ENCODE measurements around the gene NRN1.
A peak's percentile ranks its signal among the peaks of the same experiment; 100 is the strongest.

NRN1 gene

DNA sequence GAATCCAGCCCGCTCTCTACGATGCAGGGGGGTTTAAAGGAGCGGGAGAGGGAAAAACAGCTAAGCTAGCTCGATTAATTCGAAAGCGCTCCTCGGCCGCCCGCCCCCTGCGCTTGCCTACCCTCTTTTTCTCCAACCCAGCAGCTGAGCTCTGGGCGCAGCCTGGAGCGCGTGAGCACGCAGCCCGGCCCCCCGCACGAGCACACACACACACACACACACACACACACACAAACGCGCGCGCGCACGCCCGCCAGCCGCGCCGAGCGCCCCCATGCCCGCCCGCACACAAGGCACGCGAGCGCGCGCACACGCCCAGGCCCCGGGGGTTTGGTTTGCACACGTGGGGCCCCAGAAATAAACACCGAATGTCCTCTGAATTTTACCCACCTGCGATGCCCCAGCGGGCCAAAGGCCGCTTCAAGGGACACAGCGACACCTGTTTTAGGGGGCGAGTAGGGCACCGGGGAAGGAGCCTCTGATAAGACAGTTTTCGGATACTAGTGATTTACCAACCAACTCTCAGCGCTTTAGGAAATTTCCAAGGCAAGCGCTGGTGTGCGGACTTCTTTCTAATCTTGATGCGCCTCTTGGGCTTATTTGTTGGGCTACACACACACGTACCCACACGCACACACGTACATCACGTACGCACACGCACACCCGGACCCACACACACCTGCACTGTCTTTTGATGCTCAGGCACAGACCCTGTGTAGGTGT is 802 bp upstream of the NRN1 start:
- Histone ChIP-seq H2BK15ac (ENCODE audit: low read depth, poor library complexity, severe bottlenecking) (no peak overlapping the region), H3K4me2 (ENCODE audit: low read length, poor library complexity, severe bottlenecking) (peak overlapping the region; percentile 29), H2AFZ (ENCODE audit: low read depth, low read length) (no peak overlapping the region), H3K4me3 (ENCODE audit: insufficient read depth in 1 of 2, low read depth in 1 of 2, low read length in 2 of 2) (peak overlapping the region; percentile 21 to 81), H2BK120ac (ENCODE audit: low read depth, low read length) (no peak overlapping the region), H3K9ac (ENCODE audit: low read length) (peak overlapping the region; percentile 90), H4K91ac (ENCODE audit: low read length) (no peak overlapping the region), H2BK12ac (ENCODE audit: low read length in 2 of 2) (no peak overlapping the region), H3K4ac (ENCODE audit: low read depth in 1 of 2, low read length in 2 of 2) (no peak overlapping the region), H2BK5ac (ENCODE audit: low read depth, low read length, poor library complexity, severe bottlenecking) (no peak overlapping the region), H3K4me1 (ENCODE audit: control insufficient read depth, insufficient read depth, low read depth, low read length) (peaks cover 30% of the 10 kb centered on the region), H3K27me3 (ENCODE audit: control insufficient read depth in 1 of 2, insufficient read depth in 1 of 2, low read length in 2 of 2) (peaks cover 61 to 73% of the 10 kb centered on the region in 2 experiments), H3K14ac (ENCODE audit: low read length in 2 of 2) (no peak overlapping the region), H3K18ac (ENCODE audit: low read depth in 1 of 2, low read length in 2 of 2) (no peak overlapping the region), H4K8ac (ENCODE audit: low read length) (no peak overlapping the region), H2AK5ac (ENCODE audit: low read length, severe bottlenecking) (no peak overlapping the region), H3K79me1 (replicated peaks; ENCODE audit: low read length, poor library complexity, severe bottlenecking) (no peaks in the 10 kb centered on the region), H3K23ac (ENCODE audit: low read length in 2 of 2) (no peak overlapping the region), H3K27ac (ENCODE audit: low read length, poor library complexity, severe bottlenecking) (no peak overlapping the region), H3K9me3 (ENCODE audit: control insufficient read depth, low read length) (no peaks in the 10 kb centered on the region), H3K36me3 (ENCODE audit: control insufficient read depth in 1 of 2, insufficient read depth in 2 of 2, low read depth in 1 of 2, low read length in 2 of 2) (no peaks in the 10 kb centered on the region)
- WGBS = 6% methylated on average over 53 of the region's 57 CpGs
- DNase-seq = no peak

DNA sequence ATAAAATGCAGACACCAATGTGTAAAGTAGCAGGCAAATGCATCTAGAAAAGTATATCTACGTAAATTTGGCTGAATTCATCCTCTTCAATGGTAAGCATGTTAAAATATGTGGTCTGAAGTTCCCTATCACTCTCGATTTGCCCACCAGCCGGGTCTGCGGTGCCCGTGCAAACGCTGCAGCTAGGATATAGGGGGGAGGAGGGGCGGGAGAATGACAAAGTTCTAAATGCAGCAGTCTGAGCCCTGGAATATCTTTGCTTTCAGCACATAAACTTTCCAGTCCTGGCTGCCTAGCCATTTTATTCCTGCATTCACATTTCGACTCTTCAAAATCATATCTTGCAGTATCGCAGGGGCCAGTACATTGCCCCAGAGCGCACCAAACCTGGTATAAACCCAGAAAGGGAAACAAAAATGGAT is 708 bp downstream of the NRN1 start:
- Histone ChIP-seq H3K4ac (ENCODE audit: low read depth in 1 of 2, low read length in 2 of 2) (no peak overlapping the region), H2BK15ac (ENCODE audit: low read depth, poor library complexity, severe bottlenecking) (no peak overlapping the region), H3K4me2 (ENCODE audit: low read length, poor library complexity, severe bottlenecking) (no peak overlapping the region), H3K4me3 (ENCODE audit: insufficient read depth in 1 of 2, low read depth in 1 of 2, low read length in 2 of 2) (peak overlapping the region in 1 of 2 experiments; percentile 81), H4K8ac (ENCODE audit: low read length) (no peak overlapping the region), H3K27ac (ENCODE audit: low read length, poor library complexity, severe bottlenecking) (no peak overlapping the region), H3K36me3 (ENCODE audit: control insufficient read depth in 1 of 2, insufficient read depth in 2 of 2, low read depth in 1 of 2, low read length in 2 of 2) (peaks cover 0 to 7% of the 10 kb centered on the region in 2 experiments), H3K9ac (ENCODE audit: low read length) (peak overlapping the region; percentile 90), H4K91ac (ENCODE audit: low read length) (no peak overlapping the region), H2BK120ac (ENCODE audit: low read depth, low read length) (no peak overlapping the region), H3K27me3 (ENCODE audit: control insufficient read depth in 1 of 2, insufficient read depth in 1 of 2, low read length in 2 of 2) (peaks cover 66 to 89% of the 10 kb centered on the region in 2 experiments), H3K23ac (ENCODE audit: low read length in 2 of 2) (no peak overlapping the region), H2AFZ (ENCODE audit: low read depth, low read length) (no peak overlapping the region), H2BK12ac (ENCODE audit: low read length in 2 of 2) (no peak overlapping the region), H3K18ac (ENCODE audit: low read depth in 1 of 2, low read length in 2 of 2) (no peak overlapping the region), H3K79me1 (replicated peaks; ENCODE audit: low read length, poor library complexity, severe bottlenecking) (no peaks in the 10 kb centered on the region), H3K4me1 (ENCODE audit: control insufficient read depth, insufficient read depth, low read depth, low read length) (peaks cover 34% of the 10 kb centered on the region), H2BK5ac (ENCODE audit: low read depth, low read length, poor library complexity, severe bottlenecking) (no peak overlapping the region), H3K14ac (ENCODE audit: low read length in 2 of 2) (no peak overlapping the region), H3K9me3 (ENCODE audit: control insufficient read depth, low read length) (no peaks in the 10 kb centered on the region), H2AK5ac (ENCODE audit: low read length, severe bottlenecking) (no peak overlapping the region)
- 14% methylated on average over 4 of the region's 10 CpGs for WGBS
- DNase-seq = no peak

DNA sequence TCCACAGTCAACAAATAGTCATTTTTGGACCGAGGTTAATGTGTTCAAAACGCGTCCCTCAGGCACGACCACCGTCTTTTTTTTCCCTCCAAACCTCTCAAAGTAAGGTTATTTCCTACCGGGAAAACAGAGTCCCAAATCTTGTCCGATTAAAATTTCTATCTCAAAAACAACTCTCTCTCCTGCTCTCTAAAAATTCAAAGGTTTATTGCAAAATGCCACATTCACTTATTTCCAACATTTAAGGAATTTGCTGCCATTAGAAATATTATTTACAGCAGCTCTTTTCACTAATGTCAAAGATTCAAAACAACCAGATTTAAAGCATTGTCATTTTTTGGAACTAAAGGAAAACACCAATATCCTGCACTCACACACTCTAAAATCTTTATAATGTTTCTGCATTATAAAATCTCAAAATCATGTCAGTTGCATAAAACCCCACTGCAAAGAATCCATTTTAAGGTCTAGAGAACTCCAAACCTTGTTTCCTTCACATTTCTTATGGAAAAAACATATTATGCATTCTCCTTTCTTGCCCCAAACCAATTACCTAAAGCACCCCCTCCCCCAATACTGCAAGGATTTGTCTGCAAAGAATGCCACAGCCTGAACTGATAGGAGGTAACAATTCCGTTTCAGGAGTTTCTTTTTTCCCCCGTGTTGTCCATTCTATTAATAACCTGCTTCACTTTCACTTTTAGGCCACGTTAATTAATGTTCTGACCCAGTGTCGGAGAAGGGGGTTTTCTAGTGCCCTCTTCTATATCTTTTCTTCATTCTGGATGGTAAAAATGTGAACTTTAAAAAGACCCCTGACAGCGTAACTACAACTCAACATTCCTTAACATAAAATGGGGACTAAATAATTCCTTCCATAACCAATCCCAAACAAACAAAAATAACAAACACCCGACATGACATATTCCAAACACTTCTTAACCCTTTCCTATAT is 1.4 kb downstream of the NRN1 start:
- no peak overlapping the region for H3K27ac ChIP-seq (ENCODE audit: low read length, poor library complexity, severe bottlenecking)
- H4K91ac ChIP-seq (ENCODE audit: low read length) = no peak overlapping the region
- H2BK5ac ChIP-seq (ENCODE audit: low read depth, low read length, poor library complexity, severe bottlenecking) = no peak overlapping the region
- no peak overlapping the region for H2AK5ac ChIP-seq (ENCODE audit: low read length, severe bottlenecking)
- WGBS = 11% methylated on average over 12 of the region's 13 CpGs
- H2BK120ac ChIP-seq (ENCODE audit: low read depth, low read length) = no peak overlapping the region
- H2BK15ac ChIP-seq (ENCODE audit: low read depth, poor library complexity, severe bottlenecking) = no peak overlapping the region
- no peak overlapping the region for H3K18ac ChIP-seq (ENCODE audit: low read depth in 1 of 2, low read length in 2 of 2)
- H3K4me3 ChIP-seq (ENCODE audit: insufficient read depth in 1 of 2, low read depth in 1 of 2, low read length in 2 of 2) = peak overlapping the region in 1 of 2 experiments; percentile 81
- H3K4ac ChIP-seq (ENCODE audit: low read depth in 1 of 2, low read length in 2 of 2) = no peak overlapping the region
- peaks cover 0 to 7% of the 10 kb centered on the region in 2 experiments for H3K36me3 ChIP-seq (ENCODE audit: control insufficient read depth in 1 of 2, insufficient read depth in 2 of 2, low read depth in 1 of 2, low read length in 2 of 2)
- peaks cover 67 to 95% of the 10 kb centered on the region in 2 experiments for H3K27me3 ChIP-seq (ENCODE audit: control insufficient read depth in 1 of 2, insufficient read depth in 1 of 2, low read length in 2 of 2)
- H3K14ac ChIP-seq (ENCODE audit: low read length in 2 of 2) = no peak overlapping the region
- H3K9me3 ChIP-seq (ENCODE audit: control insufficient read depth, low read length) = no peaks in the 10 kb centered on the region
- H2BK12ac ChIP-seq (ENCODE audit: low read length in 2 of 2) = no peak overlapping the region
- H3K9ac ChIP-seq (ENCODE audit: low read length) = peak overlapping the region; percentile 90
- no peak for DNase-seq
- no peak overlapping the region for H2AFZ ChIP-seq (ENCODE audit: low read depth, low read length)
- H3K79me1 ChIP-seq (replicated peaks; ENCODE audit: low read length, poor library complexity, severe bottlenecking) = no peaks in the 10 kb centered on the region
- no peak overlapping the region for H3K4me2 ChIP-seq (ENCODE audit: low read length, poor library complexity, severe bottlenecking)
- H3K23ac ChIP-seq (ENCODE audit: low read length in 2 of 2) = no peak overlapping the region
- no peak overlapping the region for H4K8ac ChIP-seq (ENCODE audit: low read length)
- H3K4me1 ChIP-seq (ENCODE audit: control insufficient read depth, insufficient read depth, low read depth, low read length) = peaks cover 34% of the 10 kb centered on the region
